Neuronal stem cell (in vitro differentiated cells): ENCODE data around the gene SMCO2.

ENCODE experiments used
- DNase-seq: peaks from one replicate; pipeline ENCODE4 v3.0.0-alpha.2; 2013; ENCODE audit warnings: low spot score
- H2AFZ ChIP-seq: one replicate; pipeline ENCODE4 v1.6.1; 2013; ENCODE audit warnings: mild to moderate bottlenecking, low read length, inconsistent platforms
- H2AK5ac ChIP-seq: 2 replicates; pipeline ENCODE4 v1.6.1; 2013; ENCODE audit warnings: low read depth, mild to moderate bottlenecking, inconsistent platforms, low read length, moderate library complexity, mixed read lengths
- H2BK120ac ChIP-seq: 2 replicates; pipeline ENCODE4 v1.6.1; 2013; ENCODE audit warnings: low read depth, mild to moderate bottlenecking, inconsistent platforms, low read length, moderate library complexity, mixed read lengths
- H2BK12ac ChIP-seq: one replicate; pipeline ENCODE4 v1.6.1; 2013; ENCODE audit warnings: low read length, inconsistent platforms
- H2BK15ac ChIP-seq: 2 replicates; pipeline ENCODE4 v1.6.1; 2013; ENCODE audit warnings: mild to moderate bottlenecking, low read length, inconsistent platforms, mixed read lengths
- H2BK5ac ChIP-seq: one replicate; pipeline ENCODE4 v1.6.1; 2013; ENCODE audit warnings: inconsistent platforms, mild to moderate bottlenecking, low read length, moderate library complexity
- H3K14ac ChIP-seq: one replicate; pipeline ENCODE4 v1.6.1; 2013; ENCODE audit warnings: low read length, inconsistent platforms
- H3K18ac ChIP-seq: 2 replicates; pipeline ENCODE4 v1.6.1; 2013; ENCODE audit warnings: low read length, inconsistent platforms
- H3K23ac ChIP-seq: 2 replicates; pipeline ENCODE4 v1.6.1; 2013; ENCODE audit warnings: low read depth, mild to moderate bottlenecking, mixed read lengths, low read length, inconsistent platforms; ENCODE audit not compliant: poor library complexity
- H3K27ac ChIP-seq: replicated peaks from 3 replicates; pipeline ENCODE4 v1.5.1; 2013; ENCODE audit warnings: low read length, inconsistent platforms
- H3K27me3 ChIP-seq, 3 experiments: 2 replicates each; pipeline ENCODE4 v1.6.1; 2013; ENCODE audit warnings: low read length in 3 of 3, mild to moderate bottlenecking in 2 of 3, inconsistent platforms in 1 of 3, low read depth in 1 of 3, mixed read lengths in 1 of 3, moderate library complexity in 1 of 3; ENCODE audit not compliant: control insufficient read depth in 3 of 3, insufficient read depth in 3 of 3
- H3K36me3 ChIP-seq, 2 donors: replicated peaks in 1 of 2; 2 replicates each; pipeline ENCODE4 v1.6.1; 2013; ENCODE audit warnings: low read length in 2 of 2; ENCODE audit not compliant: control insufficient read depth in 2 of 2, insufficient read depth in 2 of 2
- H3K4ac ChIP-seq: 2 replicates; pipeline ENCODE4 v1.6.1; 2013; ENCODE audit warnings: inconsistent platforms, mild to moderate bottlenecking, low read length, moderate library complexity
- H3K4me1 ChIP-seq, 2 donors: 1 replicate in 1 of 2; 2 replicates in 1 of 2; pipeline ENCODE4 v1.6.1; 2013; ENCODE audit warnings: low read length in 2 of 2, low read depth in 1 of 2; ENCODE audit not compliant: control insufficient read depth in 2 of 2, insufficient read depth in 1 of 2
- H3K4me2 ChIP-seq: one replicate; pipeline ENCODE4 v1.6.1; 2013; ENCODE audit warnings: mild to moderate bottlenecking, low read length, inconsistent platforms; ENCODE audit not compliant: insufficient read depth, poor library complexity, severe bottlenecking
- H3K4me3 ChIP-seq, 2 donors: 2 replicates each; pipeline ENCODE4 v1.5.1; 2013; ENCODE audit warnings: low read length in 2 of 2, mild to moderate bottlenecking in 2 of 2, inconsistent platforms in 1 of 2, moderate library complexity in 1 of 2
- H3K79me1 ChIP-seq: one replicate; pipeline ENCODE4 v1.6.1; 2013; ENCODE audit warnings: low read depth, mild to moderate bottlenecking, inconsistent platforms, low read length, moderate library complexity
- H3K9ac ChIP-seq: one replicate; pipeline ENCODE4 v1.6.1; 2013; ENCODE audit warnings: mild to moderate bottlenecking, low read depth, low read length, inconsistent platforms; ENCODE audit not compliant: poor library complexity
- H3K9me3 ChIP-seq, 2 donors: replicated peaks in 1 of 2; 2 replicates each; pipeline versions ENCODE3 to v1.6.1; 2013; ENCODE audit warnings: low read length in 2 of 2, mild to moderate bottlenecking in 2 of 2, inconsistent platforms in 1 of 2, low read depth in 1 of 2, mixed read lengths in 1 of 2, moderate library complexity in 1 of 2; ENCODE audit not compliant: control insufficient read depth in 2 of 2, insufficient read depth in 1 of 2
- H4K8ac ChIP-seq: one replicate; pipeline ENCODE4 v1.6.1; 2013; ENCODE audit warnings: low read depth, mild to moderate bottlenecking, inconsistent platforms, low read length, moderate library complexity
- H4K91ac ChIP-seq: one replicate; pipeline ENCODE4 v1.6.1; 2013; ENCODE audit warnings: low read length, low read depth, mild to moderate bottlenecking, inconsistent platforms; ENCODE audit not compliant: poor library complexity
- WGBS, 2 donors: extraction: QIAGEN DNeasy Blood & Tissue Kit; methylation state at CpG; one replicate each; pipeline ENCODE4 v1.1.7; 2013; ENCODE audit warnings: missing lambda C conversion rate in 2 of 2, mixed read lengths in 1 of 2; ENCODE audit not compliant: insufficient read length in 2 of 2, insufficient replicate concordance in 1 of 2; ENCODE audit errors: extremely low coverage in 2 of 2; 5-methylcytosine and 5-hydroxymethylcytosine counted together

Gene SMCO2

GRCh38 chr12:27412047-27412446, 34.5 kb upstream of the SMCO2 start:
- no peak overlapping the region for H2AFZ ChIP-seq
- DNase-seq: no peak
- no peak overlapping the region for H3K9ac ChIP-seq
- no peak overlapping the region for H2BK120ac ChIP-seq
- H4K8ac ChIP-seq: no peak overlapping the region
- no peaks in the 10 kb centered on the region for H3K79me1 ChIP-seq
- H3K9me3 ChIP-seq: no peaks in the 10 kb centered on the region
- H3K4me2 ChIP-seq: no peak overlapping the region
- H3K4ac ChIP-seq: no peak overlapping the region
- H2BK15ac ChIP-seq: no peak overlapping the region
- no peak overlapping the region for H3K4me3 ChIP-seq
- no peak overlapping the region for H3K18ac ChIP-seq
- H4K91ac ChIP-seq: no peak overlapping the region
- no peak overlapping the region for H3K23ac ChIP-seq
- peaks cover 0 to 21% of the 10 kb centered on the region in 2 donors for H3K36me3 ChIP-seq
- H3K14ac ChIP-seq: no peak overlapping the region
- no peak overlapping the region for H2BK5ac ChIP-seq
- H2BK12ac ChIP-seq: no peak overlapping the region
- H3K27ac ChIP-seq: no peak overlapping the region
- no peaks in the 10 kb centered on the region for H3K4me1 ChIP-seq
- H3K27me3 ChIP-seq: no peaks in the 10 kb centered on the region
- no peak overlapping the region for H2AK5ac ChIP-seq

- Histone ChIP-seq H3K9ac (no peak overlapping the region), H2BK5ac (no peak overlapping the region), H3K36me3 (peaks cover 0 to 21% of the 10 kb centered on the region in 2 donors), H2AK5ac (no peak overlapping the region), H3K23ac (no peak overlapping the region), H3K27ac (no peak overlapping the region), H3K27me3 (no peaks in the 10 kb centered on the region), H2AFZ (no peak overlapping the region), H3K4me1 (no peaks in the 10 kb centered on the region), H3K14ac (no peak overlapping the region), H2BK15ac (no peak overlapping the region), H4K8ac (no peak overlapping the region), H2BK12ac (no peak overlapping the region), H4K91ac (no peak overlapping the region), H3K4ac (no peak overlapping the region), H3K9me3 (no peaks in the 10 kb centered on the region), H3K79me1 (no peaks in the 10 kb centered on the region), H3K18ac (no peak overlapping the region), H2BK120ac (no peak overlapping the region), H3K4me2 (no peak overlapping the region), H3K4me3 (no peak overlapping the region)
- no peak for DNase-seq
- WGBS, 2 donors: no CpG with 5 or more reads among the region's 2 CpGs
Measured at GRCh38 chr12:27422697-27423096, 23.8 kb upstream of the SMCO2 start.

GRCh38 chr12:27424631-27425230, 21.8 kb upstream of the SMCO2 start:
- Histone ChIP-seq H3K18ac (no peak overlapping the region), H2BK5ac (no peak overlapping the region), H3K14ac (no peak overlapping the region), H4K8ac (no peak overlapping the region), H3K79me1 (no peaks in the 10 kb centered on the region), H3K4me2 (no peak overlapping the region), H3K4ac (no peak overlapping the region), H3K9ac (no peak overlapping the region), H3K27me3 (no peaks in the 10 kb centered on the region), H4K91ac (no peak overlapping the region), H2AK5ac (no peak overlapping the region), H3K9me3 (no peaks in the 10 kb centered on the region), H2BK120ac (no peak overlapping the region), H3K23ac (no peak overlapping the region), H3K36me3 (peaks cover 0 to 5% of the 10 kb centered on the region in 2 donors), H3K4me3 (no peak overlapping the region), H3K4me1 (no peaks in the 10 kb centered on the region), H2BK15ac (no peak overlapping the region), H2BK12ac (no peak overlapping the region), H3K27ac (no peak overlapping the region), H2AFZ (no peak overlapping the region)
- no CpG with 5 or more reads among the region's 4 CpGs for WGBS, 2 donors
- DNase-seq: no peak

GRCh38 chr12:27425306-27425705, 21.2 kb upstream of the SMCO2 start:
- H3K9ac ChIP-seq: no peak overlapping the region
- no peak for DNase-seq
- H3K4me1 ChIP-seq: no peaks in the 10 kb centered on the region
- H3K23ac ChIP-seq: no peak overlapping the region
- H2AK5ac ChIP-seq: no peak overlapping the region
- H3K18ac ChIP-seq: no peak overlapping the region
- H4K91ac ChIP-seq: no peak overlapping the region
- H2BK120ac ChIP-seq: no peak overlapping the region
- no peak overlapping the region for H2BK15ac ChIP-seq
- no peak overlapping the region for H3K4me3 ChIP-seq
- H3K14ac ChIP-seq: no peak overlapping the region
- no peaks in the 10 kb centered on the region for H3K27me3 ChIP-seq
- H2BK5ac ChIP-seq: no peak overlapping the region
- no peak overlapping the region for H4K8ac ChIP-seq
- H3K27ac ChIP-seq: no peak overlapping the region
- H3K4me2 ChIP-seq: no peak overlapping the region
- H2BK12ac ChIP-seq: no peak overlapping the region
- whole genome bisulfite sequencing, 2 donors: no CpG with 5 or more reads among the region's 5 CpGs
- no peaks in the 10 kb centered on the region for H3K79me1 ChIP-seq
- peaks cover 0 to 5% of the 10 kb centered on the region in 2 donors for H3K36me3 ChIP-seq
- no peak overlapping the region for H3K4ac ChIP-seq
- no peaks in the 10 kb centered on the region for H3K9me3 ChIP-seq
- H2AFZ ChIP-seq: no peak overlapping the region
